ENCODE measurements around the gene KLF2.
"Not testable (repeated sequence)": the region's sequence is repeated elsewhere in the genome, so short reads cannot be mapped to it uniquely, and the experiment has no call there.

The KLF2 gene

DNA sequence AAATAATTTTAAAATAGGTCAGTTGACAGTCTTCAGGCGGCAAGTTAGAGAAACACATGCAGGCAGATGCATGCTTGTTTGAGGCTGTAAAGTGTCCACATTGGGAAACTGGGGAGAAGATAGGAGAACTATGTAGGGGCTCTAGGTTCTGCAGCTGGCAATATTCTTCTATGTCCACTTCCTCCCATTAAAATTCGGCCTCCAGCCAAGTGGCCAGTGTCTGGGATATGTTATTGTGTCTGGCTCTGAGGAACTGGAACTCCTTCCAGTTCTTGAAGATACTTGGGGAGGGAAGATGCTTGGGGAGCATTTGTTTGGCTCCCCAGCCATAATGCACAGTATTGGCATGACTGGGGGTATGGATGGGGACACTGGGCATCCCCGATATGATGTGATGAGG, 20.9 kb upstream of the KLF2 start:
- H3K9me3 Mint-ChIP-seq = no peaks in the 10 kb centered on the region
- H3K27me3 Mint-ChIP-seq (ENCODE audit: low read depth) = peaks cover 7% of the 10 kb centered on the region
- TF ChIP-seq, protein P1, sequence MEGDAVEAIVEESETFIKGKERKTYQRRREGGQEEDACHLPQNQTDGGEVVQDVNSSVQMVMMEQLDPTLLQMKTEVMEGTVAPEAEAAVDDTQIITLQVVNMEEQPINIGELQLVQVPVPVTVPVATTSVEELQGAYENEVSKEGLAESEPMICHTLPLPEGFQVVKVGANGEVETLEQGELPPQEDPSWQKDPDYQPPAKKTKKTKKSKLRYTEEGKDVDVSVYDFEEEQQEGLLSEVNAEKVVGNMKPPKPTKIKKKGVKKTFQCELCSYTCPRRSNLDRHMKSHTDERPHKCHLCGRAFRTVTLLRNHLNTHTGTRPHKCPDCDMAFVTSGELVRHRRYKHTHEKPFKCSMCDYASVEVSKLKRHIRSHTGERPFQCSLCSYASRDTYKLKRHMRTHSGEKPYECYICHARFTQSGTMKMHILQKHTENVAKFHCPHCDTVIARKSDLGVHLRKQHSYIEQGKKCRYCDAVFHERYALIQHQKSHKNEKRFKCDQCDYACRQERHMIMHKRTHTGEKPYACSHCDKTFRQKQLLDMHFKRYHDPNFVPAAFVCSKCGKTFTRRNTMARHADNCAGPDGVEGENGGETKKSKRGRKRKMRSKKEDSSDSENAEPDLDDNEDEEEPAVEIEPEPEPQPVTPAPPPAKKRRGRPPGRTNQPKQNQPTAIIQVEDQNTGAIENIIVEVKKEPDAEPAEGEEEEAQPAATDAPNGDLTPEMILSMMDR (IDR thresholded peaks at IDR 0.05; ENCODE audit: unreplicated experiment in 3 of 3) = no peak
- peaks cover 15% of the 10 kb centered on the region for H3K4me1 Mint-ChIP-seq
- peaks cover 4% of the 10 kb centered on the region for H3K36me3 Mint-ChIP-seq (ENCODE audit: low read depth)
- H3K27ac Mint-ChIP-seq = peak overlapping the region in 2 of 3 experiments; percentile 75 to 78
- H3K4me3 Mint-ChIP-seq = no peak overlapping the region

DNA sequence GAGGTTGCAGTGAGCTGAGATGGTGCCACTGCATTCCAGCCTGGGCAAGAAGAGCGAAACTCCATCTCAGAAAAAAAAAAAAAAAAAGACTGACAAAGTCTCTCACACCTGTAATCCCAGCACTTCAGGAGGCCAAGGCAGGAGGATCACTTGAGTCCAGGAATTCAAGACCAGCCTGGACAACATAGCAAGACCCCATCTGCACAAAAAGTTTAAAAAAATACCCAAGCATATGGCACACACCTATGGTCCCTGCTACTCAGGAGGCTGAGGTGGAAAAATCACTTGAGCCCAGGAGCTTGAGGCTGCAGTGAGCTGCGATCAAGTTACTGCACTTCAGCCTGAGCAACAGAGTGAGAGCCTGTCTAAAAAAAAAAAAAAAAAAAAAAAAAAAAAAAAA, 20.1 kb upstream of the KLF2 start:
- not testable (repeated sequence) for H3K9me3 Mint-ChIP-seq; H3K4me3 Mint-ChIP-seq; H3K27ac Mint-ChIP-seq; H3K36me3 Mint-ChIP-seq (ENCODE audit: low read depth); H3K27me3 Mint-ChIP-seq (ENCODE audit: low read depth)
- peaks cover 15% of the 10 kb centered on the region for H3K4me1 Mint-ChIP-seq

DNA sequence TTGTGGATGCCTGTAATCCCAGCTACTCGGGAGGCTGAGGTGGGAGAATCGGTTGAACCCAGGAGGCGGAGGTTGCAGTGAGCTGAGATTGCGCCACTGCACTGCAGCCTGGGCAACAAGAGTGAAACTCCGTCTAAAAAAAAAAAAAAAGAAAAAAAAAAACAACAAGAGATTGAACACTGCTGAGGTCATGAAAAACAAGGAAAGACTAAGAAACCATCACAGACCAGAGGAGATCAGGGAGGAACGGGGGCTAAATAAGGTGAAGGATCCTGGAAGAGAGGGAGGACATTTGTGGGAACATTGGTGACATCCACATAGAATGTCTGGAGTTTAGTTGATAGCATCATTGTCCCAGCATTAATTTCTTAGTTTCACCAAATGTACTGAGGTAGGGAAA, 19.6 kb upstream of the KLF2 start:
- H3K4me3 Mint-ChIP-seq; H3K27me3 Mint-ChIP-seq (ENCODE audit: low read depth); H3K9me3 Mint-ChIP-seq; H3K36me3 Mint-ChIP-seq (ENCODE audit: low read depth): not testable (repeated sequence)
- H3K27ac Mint-ChIP-seq = peak overlapping the region in 1 of 3 experiments; percentile 13
- H3K4me1 Mint-ChIP-seq = peaks cover 15% of the 10 kb centered on the region

DNA sequence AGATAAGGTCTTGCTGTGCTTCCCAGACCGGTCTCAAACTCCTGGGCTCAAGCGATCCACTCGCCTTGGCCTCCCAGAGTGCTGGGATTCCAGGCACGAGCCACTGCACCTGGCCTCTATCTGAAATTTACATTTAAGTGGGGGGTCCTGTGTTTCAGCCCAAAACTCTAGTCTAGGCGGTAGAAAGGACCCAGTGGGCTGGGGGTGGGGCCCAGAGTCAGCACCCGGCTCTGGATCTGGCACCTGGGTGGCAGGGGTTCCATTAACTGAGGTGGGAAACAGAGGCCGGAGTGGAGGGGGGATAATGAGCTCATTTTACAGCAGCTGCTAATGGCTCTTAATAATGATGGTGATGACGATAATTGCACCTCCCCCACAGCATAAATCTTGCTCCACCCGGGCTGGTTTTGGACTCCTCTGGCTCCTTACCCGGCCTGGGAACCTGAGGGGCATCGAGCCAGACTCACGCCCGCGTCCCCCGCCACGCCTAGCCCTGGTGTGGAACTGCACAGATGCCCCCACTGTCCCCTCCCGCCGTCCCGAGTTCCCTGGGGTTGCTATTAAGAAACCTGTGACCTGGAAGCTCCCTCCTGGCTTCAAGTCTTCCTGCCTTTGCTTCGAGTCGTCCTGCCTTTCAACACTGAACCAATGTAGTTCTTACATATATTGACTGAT, 17.8 kb upstream of the KLF2 start:
- TF ChIP-seq, protein P1 (IDR thresholded peaks at IDR 0.05; ENCODE audit: unreplicated experiment in 3 of 3) = no peak
- H3K27me3 Mint-ChIP-seq (ENCODE audit: low read depth) = peaks cover 7% of the 10 kb centered on the region
- H3K4me1 Mint-ChIP-seq = peaks cover 14% of the 10 kb centered on the region
- H3K36me3 Mint-ChIP-seq (ENCODE audit: low read depth) = peaks cover 4% of the 10 kb centered on the region
- H3K27ac Mint-ChIP-seq = peak overlapping the region in 1 of 3 experiments; percentile 81
- H3K4me3 Mint-ChIP-seq = no peak overlapping the region
- H3K9me3 Mint-ChIP-seq = no peaks in the 10 kb centered on the region

DNA sequence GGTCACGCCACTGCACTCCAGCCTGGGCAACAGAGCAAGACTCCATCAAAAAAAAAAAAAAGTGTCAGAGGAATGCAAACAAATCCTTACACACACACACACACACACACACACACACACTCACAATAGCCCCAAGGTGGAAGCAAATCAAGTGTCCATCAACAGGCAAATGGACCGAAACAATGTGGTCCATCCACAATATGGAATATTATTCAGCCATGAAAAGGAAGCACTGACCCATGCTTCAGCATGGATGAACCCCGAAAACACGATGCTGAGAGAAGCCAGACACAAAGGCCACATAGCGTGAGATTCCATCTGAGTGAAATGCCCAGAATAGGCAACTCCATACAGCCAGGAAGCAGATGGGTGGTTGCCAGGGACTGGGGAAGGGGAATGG, 16.5 kb upstream of the KLF2 start:
- Mint-ChIP-seq H3K36me3 (ENCODE audit: low read depth) (peaks cover 4% of the 10 kb centered on the region), H3K4me3 (no peak overlapping the region), H3K4me1 (peaks cover 11% of the 10 kb centered on the region), H3K9me3 (peaks cover 2% of the 10 kb centered on the region), H3K27ac (no peak overlapping the region), H3K27me3 (ENCODE audit: low read depth) (peaks cover 4% of the 10 kb centered on the region)
- TF ChIP-seq, protein P1 (IDR thresholded peaks at IDR 0.05; ENCODE audit: unreplicated experiment in 3 of 3) = no peak

DNA sequence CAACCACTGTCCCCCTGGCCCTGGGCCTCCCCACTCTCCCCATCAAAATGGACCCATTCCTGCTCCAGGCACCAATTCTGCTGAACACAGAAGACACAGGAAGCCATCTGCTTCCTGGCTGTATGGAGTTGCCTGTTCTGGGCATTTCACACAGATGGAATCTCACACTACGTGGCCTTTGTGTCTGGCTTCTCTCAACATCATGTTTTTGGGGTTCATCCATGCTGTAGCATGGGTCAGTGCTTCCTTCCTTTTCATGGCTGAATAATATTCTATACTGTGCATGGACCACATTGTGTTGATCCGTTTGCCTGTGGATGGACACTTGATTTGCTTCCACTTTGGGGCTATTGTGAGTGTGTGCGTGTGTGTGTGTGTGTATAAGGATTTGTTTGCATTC, 15.0 kb upstream of the KLF2 start:
- TF ChIP-seq, protein P1 (IDR thresholded peaks at IDR 0.05; ENCODE audit: unreplicated experiment in 3 of 3) = no peak
- Mint-ChIP-seq H3K27me3 (ENCODE audit: low read depth) (no peaks in the 10 kb centered on the region), H3K36me3 (ENCODE audit: low read depth) (peaks cover 4% of the 10 kb centered on the region), H3K4me1 (peaks cover 5% of the 10 kb centered on the region), H3K4me3 (no peak overlapping the region), H3K9me3 (peaks cover 2% of the 10 kb centered on the region), H3K27ac (no peak overlapping the region)

DNA sequence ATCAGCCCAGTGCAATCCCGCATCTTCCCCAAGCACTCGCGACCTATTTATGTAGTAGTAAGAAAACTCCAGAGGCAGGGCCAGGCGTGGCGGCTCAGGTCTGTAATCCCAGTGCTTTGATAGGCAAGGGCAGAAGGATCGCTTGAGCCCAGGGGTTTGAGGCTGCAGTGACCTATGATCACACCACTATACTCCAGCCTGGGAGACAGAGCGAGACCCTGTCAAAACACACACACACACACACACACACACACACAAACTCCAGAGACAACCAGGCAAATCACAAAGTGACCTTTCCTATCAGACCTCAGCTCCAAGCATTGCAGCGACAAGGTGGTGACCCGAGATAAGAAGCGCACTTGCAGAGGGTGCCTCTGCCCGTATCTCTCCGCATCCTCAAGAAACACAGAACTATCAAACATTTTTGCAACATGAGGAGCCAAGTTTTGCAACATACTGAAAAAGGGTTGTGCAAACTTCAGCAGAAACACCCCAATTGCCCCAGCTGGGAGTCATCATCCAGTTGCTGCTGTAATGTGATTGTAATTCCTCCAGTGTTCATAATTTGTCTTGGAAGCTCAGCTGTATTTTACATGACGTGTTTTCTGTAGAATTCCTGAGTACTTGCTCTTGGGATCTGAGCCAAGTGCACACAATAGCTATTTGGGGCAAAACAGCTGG, 8.7 kb upstream of the KLF2 start:
- Mint-ChIP-seq H3K4me1 (peaks cover 16% of the 10 kb centered on the region), H3K4me3 (peak overlapping the region in 2 of 3 experiments; percentile 48 to 62), H3K36me3 (ENCODE audit: low read depth) (no peaks in the 10 kb centered on the region), H3K27me3 (ENCODE audit: low read depth) (peaks cover 6% of the 10 kb centered on the region), H3K27ac (peak overlapping the region; percentile 95 to 97 (median 96)), H3K9me3 (peaks cover 2% of the 10 kb centered on the region)
- TF ChIP-seq, protein P1 (IDR thresholded peaks at IDR 0.05; ENCODE audit: unreplicated experiment in 3 of 3) = no peak

Data from nephron (organoid).